GM12891 (cell line): ENCODE measurements around the gene GLYR1.

Source experiments
- POLR2A ChIP-seq: IDR thresholded peaks from 2 replicates; pipeline ENCODE4 v1.6.1; 2011; ENCODE audit warnings: low read depth, low read length, control low read depth
- POLR2AphosphoS5 ChIP-seq: IDR thresholded peaks from 2 replicates; pipeline ENCODE4 v1.6.1; 2011; ENCODE audit warnings: low read depth, low read length, control low read depth
- SPI1 ChIP-seq: IDR thresholded peaks from 2 replicates; pipeline ENCODE4 v1.6.1; 2011; ENCODE audit warnings: low read depth, low read length, control low read depth
- TAF1 ChIP-seq: IDR thresholded peaks from 2 replicates; pipeline ENCODE4 v1.6.1; 2011; ENCODE audit warnings: low read depth, low read length, control low read depth

DNA sequence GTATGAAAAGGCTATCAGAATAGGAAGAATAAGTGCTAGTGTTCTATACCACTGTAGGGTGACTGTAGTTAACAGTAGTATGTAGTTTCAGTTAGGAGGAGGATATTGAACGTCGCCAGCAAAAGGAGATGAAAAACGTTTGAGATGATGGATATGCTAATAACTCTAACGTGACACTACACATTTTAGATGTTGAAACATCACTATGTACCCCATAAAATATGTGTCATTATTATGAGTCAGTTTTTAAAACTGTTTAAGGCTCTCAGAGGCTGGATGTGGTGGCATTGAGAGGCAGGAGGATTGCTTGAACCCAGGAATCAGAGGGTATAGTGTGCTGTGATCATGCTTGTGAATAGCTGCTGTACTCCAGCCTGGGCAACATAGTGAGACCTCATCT, 32.0 kb upstream of the GLYR1 start:
- TF ChIP-seq POLR2A (no peak), TAF1 (no peak), POLR2AphosphoS5 (no peak), SPI1 (no peak)
